ENCODE results near the gene METTL2B. TPM values are rescaled to one million over a fixed set of nuclear protein-coding genes. Genes with fewer than 3 reads are reported as not detected.
"Not testable (repeated sequence)": the region's sequence is repeated elsewhere in the genome, so short reads cannot be mapped to it uniquely, and the experiment has no call there.

METTL2B gene
- total RNA-seq, 2 experiments from 2014 or later = 24.7 to 27.3 TPM

DNA sequence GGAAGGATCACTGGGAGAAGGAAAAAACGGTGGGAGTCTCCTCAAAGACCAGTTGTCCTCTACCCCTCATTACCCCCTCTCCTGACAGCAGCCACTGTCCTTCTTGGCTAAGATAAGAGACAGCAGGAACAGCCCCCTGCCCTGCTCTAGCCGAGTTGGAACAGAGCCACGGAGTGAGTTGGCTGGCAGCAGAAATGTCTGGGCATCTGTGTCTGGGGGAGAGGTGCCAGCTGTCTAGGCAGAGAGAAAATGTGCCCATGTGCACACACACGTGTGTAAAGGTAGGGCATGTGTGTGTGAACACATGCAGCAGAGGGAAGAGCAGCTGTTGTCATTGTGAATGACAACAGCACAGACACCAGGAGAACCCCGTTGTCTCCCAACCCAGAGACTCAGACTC is 30.2 kb upstream of the METTL2B start:
- ChIA-PET CTCF (interaction anchor here (0.9 to 1.5 kb wide), 3 partner anchors 9 to 17 kb away, joined by 3 to 6 read pairs (median 5); partner anchors contain the start of gene HILPDA), POLR2A (interaction anchor here (0.6 kb wide), 1 partner anchor 558 kb away, joined by 5 read pairs; no protein-coding TSS in a partner anchor)
- Mint-ChIP-seq H3K27ac (no peak overlapping the region), H3K9me3 (no peaks in the 10 kb centered on the region), H3K36me3 (ENCODE audit: low read depth) (peaks cover 3% of the 10 kb centered on the region), H3K27me3 (peaks cover under 1% of the 10 kb centered on the region), H3K4me1 (peaks cover 8% of the 10 kb centered on the region), H3K4me3 (no peak overlapping the region)
- DNase-seq = no peak

DNA sequence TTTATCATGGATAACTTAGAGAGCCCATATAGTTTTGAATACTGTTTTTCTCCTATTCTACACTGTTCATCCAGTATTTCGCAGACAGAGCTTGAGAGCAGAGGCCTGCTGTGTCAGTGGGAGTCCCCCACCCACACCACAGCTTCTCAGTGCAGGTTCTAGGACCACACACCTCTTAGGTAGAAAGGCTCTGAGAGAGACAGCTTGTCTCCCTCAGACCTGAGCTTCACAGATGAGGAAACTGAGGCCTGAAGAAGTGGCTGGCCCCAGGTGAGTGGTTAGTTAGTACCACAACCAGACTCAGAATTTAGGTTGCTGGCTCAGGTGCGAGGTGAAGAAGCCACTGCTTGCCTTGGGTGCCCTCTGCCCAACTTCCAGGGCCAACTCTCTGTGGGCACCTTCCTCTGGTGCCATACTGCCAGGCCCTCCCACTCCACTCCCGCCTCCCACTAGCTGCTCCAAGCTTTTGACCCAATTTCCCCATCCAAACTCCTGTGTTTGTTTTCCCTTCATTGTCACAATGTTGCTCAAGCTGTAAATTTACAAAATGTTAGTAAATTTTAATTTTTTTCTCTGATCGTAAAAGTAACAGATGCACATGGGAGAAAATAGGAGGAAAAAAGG is 28.5 kb upstream of the METTL2B start:
- H3K4me3 Mint-ChIP-seq = no peak overlapping the region
- no peak for DNase-seq
- H3K4me1 Mint-ChIP-seq = peaks cover 17% of the 10 kb centered on the region
- H3K27ac Mint-ChIP-seq = peak overlapping the region; percentile 19
- ChIA-PET CTCF (interaction anchor here (0.9 to 3.0 kb wide), 5 partner anchors 11 to 360 kb away, joined by 3 to 20 read pairs (median 3); no protein-coding TSS in a partner anchor), POLR2A (no interaction called here)
- peaks cover 3% of the 10 kb centered on the region for H3K36me3 Mint-ChIP-seq (ENCODE audit: low read depth)
- peaks cover 10% of the 10 kb centered on the region for H3K27me3 Mint-ChIP-seq
- H3K9me3 Mint-ChIP-seq = no peaks in the 10 kb centered on the region

DNA sequence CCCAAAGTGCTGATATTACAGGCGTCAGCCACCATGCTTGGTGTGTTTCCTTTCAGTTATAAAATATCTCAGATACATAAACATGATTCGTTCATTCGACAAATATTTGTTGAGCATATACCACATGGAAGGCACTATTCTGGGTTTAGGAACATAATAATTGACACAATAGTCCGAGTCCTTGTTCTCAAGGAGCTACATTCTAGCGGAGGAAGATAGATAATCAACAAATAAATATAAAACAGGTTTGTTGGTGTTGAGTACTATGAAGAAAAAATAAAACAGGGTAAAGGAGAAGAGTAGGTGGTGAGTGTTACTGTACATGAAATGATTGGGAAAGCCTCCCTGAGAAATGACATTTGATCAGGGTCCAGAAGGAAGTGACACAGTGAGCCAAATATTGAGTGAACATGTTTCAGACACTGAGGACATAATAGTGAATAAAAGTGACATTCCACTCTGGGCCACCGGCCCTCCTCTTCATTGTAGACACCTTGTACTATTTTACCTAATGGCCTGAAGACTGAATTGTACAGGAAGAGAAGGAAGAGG is 27.7 kb upstream of the METTL2B start:
- CTCF ChIA-PET = interaction anchor here (0.9 to 3.0 kb wide), 4 partner anchors 11 to 359 kb away, joined by 3 to 20 read pairs (median 3); no protein-coding TSS in a partner anchor
- Mint-ChIP-seq H3K27ac (no peak overlapping the region), H3K4me1 (peaks cover 17% of the 10 kb centered on the region)

DNA sequence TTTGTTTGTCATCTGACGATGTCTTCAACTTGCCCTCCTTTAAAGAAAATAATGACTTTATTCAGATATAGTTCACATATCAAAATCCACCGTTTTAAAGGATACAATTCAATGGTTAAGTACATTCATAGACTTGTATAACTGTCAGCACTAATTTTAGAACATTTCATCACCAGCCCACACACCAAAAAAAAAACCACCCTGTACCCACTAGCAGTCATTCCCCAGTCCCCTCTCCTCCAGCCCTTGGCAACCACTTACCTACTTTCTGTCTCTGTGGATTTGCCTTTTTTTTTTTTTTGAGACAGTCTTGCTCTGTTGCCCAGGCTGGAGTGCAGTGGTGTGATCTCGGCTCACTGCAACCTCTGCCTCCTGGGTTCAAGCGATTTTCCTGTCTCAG is 26.1 kb upstream of the METTL2B start:
- H3K4me3 Mint-ChIP-seq = no peak overlapping the region
- H3K4me1 Mint-ChIP-seq = peaks cover 18% of the 10 kb centered on the region
- no peak for DNase-seq
- peaks cover 3% of the 10 kb centered on the region for H3K36me3 Mint-ChIP-seq (ENCODE audit: low read depth)
- ChIA-PET POLR2A (no interaction called here), CTCF (interaction anchor here (3.0 kb wide), 1 partner anchor 24 kb away, joined by 20 read pairs; no protein-coding TSS in a partner anchor)
- no peaks in the 10 kb centered on the region for H3K9me3 Mint-ChIP-seq
- H3K27me3 Mint-ChIP-seq = peaks cover 10% of the 10 kb centered on the region
- H3K27ac Mint-ChIP-seq = no peak overlapping the region

More for the DNA sequence above, 27.7 kb upstream of the METTL2B start:
- POLR2A ChIA-PET = no interaction called here
- H3K27me3 Mint-ChIP-seq = peaks cover 10% of the 10 kb centered on the region
- H3K4me3 Mint-ChIP-seq = no peak overlapping the region
- no peaks in the 10 kb centered on the region for H3K9me3 Mint-ChIP-seq
- peaks cover 3% of the 10 kb centered on the region for H3K36me3 Mint-ChIP-seq (ENCODE audit: low read depth)
- no peak for DNase-seq

DNA sequence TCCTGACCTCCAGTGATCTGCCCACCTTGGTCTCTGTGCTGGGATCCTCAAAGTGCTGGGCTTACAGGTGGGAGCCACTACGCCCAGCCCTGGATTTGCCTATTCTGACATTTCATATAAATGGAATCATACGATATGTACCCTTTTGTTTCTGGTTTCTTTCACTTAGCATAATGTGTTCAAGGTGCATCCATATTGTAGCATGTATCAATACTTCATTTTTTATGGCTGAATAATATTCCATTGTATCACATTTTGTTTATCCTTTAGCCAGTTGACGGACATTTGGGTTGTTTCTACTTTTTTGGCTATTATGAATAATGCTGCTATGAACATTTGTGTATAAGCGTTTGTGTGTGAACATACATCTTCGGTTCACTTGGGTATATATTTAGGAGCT is 25.6 kb upstream of the METTL2B start:
- H3K4me1 Mint-ChIP-seq = peaks cover 20% of the 10 kb centered on the region
- DNase-seq = no peak
- no peaks in the 10 kb centered on the region for H3K9me3 Mint-ChIP-seq
- no peak overlapping the region for H3K27ac Mint-ChIP-seq
- no peak overlapping the region for H3K4me3 Mint-ChIP-seq
- H3K36me3 Mint-ChIP-seq (ENCODE audit: low read depth) = peaks cover 3% of the 10 kb centered on the region
- CTCF ChIA-PET = no interaction called here
- H3K27me3 Mint-ChIP-seq = peaks cover 10% of the 10 kb centered on the region
- POLR2A ChIA-PET = no interaction called here

DNA sequence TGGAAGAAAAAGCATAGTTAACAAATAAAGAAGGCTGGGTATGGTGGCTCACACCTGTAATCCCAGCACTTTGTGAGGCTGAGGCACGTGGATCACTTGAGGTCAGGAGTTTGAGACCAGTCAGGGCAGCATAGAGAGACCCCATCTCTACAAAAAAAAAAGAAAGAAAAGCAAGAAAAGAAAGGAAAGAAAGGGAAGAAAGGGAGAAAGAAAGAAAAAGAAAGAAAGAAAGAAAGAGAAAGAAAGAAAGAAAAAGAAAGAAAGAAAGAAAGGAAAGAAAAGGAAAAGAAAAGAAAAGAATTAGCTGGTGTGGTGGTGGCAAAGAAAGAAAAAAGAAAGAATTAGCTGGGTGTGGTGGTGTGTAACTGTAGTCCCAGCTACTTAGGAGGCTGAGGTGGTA is 24.0 kb upstream of the METTL2B start:
- Mint-ChIP-seq H3K4me3 (no peak overlapping the region), H3K9me3 (no peaks in the 10 kb centered on the region), H3K36me3 (ENCODE audit: low read depth) (peaks cover 3% of the 10 kb centered on the region), H3K4me1 (peaks cover 33% of the 10 kb centered on the region), H3K27ac (no peak overlapping the region), H3K27me3 (peaks cover 10% of the 10 kb centered on the region)
- POLR2A ChIA-PET = interaction anchor here (0.8 kb wide), 1 partner anchor 287 kb away, joined by 3 read pairs; no protein-coding TSS in a partner anchor
- no peak for DNase-seq
- CTCF ChIA-PET = interaction anchor here (0.7 to 4.8 kb wide), 6 partner anchors 9 to 35 kb away, joined by 3 to 46 read pairs (median 4); no protein-coding TSS in a partner anchor

DNA sequence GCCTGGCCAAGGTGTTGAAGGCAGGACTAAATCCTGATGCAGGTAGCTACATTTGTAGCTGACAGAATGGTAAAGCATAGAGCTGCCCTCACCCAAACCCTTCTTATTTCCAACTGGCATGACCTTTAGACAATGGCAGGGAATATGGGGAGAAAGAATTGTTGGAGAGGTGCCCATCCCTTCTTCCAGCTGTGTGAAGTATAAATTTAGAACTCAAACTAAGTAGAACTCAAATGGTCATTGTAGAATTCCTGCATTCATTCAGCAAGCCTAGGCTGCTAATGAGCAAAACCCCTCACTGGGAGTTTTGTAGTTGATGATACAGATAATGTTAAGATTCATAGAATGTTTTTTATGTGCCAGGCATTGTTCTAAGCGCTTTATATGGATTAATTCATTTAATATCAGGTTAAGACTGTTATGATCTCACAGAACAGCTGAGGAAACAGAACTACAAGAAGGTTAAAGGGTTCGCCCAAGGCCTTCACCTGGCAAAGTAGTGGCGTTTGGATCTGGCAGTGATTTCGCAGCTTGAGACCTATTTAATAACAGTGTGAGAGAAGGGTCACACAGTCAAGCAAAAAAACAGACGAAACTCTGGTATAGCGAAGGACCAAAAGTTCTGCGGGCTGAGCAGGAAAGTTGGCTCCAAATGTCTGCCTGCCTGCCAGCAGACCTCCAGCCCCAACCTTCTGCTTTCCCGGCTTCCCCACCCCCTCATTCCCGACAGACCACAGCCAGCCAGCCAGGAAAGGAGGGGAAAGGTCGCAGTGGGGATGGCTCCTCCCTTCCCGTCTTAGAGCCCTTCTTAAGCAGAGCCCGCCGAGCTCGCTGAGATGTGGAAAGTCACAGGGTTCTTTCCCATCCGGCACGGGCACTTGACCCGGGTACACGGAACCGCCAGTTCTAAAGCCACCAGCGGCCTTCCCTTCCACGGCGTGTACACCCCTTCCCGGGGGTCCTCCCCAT is 22.4 kb upstream of the METTL2B start:
- ChIA-PET POLR2A (no interaction called here), CTCF (interaction anchor here (1.2 to 4.8 kb wide), 8 partner anchors 7 to 92 kb away, joined by 3 to 46 read pairs (median 4); partner anchors contain the start of gene IMPDH1)
- H3K4me3 Mint-ChIP-seq = no peak overlapping the region
- H3K4me1 Mint-ChIP-seq = peaks cover 47% of the 10 kb centered on the region
- no peak overlapping the region for H3K27ac Mint-ChIP-seq
- H3K27me3 Mint-ChIP-seq = peaks cover 10% of the 10 kb centered on the region
- peaks cover 6% of the 10 kb centered on the region for H3K36me3 Mint-ChIP-seq (ENCODE audit: low read depth)
- DNase-seq = no peak
- no peaks in the 10 kb centered on the region for H3K9me3 Mint-ChIP-seq

DNA sequence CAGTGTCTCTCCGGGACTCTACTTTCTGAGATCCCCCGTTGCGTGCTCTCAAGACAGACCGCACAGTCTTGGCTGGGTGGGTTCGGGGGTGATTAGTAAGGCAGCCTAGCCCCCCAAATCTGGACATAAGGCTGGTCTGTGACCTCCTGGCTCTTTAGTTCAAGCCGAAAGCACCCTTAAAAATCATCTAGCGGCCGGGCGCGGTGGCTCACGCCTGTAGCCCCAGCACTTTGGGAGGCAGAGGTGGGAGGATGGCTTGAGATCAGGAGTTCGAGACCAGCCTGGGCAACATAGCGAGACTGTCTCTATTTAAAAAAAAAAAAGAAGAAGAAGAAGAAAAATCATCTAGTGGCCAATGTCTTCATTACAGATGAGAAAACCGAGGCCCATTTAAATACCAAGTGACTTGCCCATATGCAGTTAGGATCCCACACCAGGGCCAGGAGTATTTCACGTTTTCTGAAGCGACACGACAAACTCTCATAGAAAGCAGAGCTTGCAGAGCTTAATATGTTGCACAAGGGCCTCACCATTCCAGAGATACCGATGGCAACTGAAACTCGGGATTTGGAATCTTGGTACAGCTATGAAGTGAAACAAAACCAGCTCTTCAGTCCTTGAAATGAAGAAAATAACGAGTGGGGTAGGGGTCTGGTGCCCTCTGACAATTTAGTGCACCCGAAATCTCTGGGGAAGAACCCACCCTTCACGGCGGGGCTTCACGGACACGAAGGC is 21.6 kb upstream of the METTL2B start:
- Mint-ChIP-seq H3K9me3 (no peaks in the 10 kb centered on the region), H3K27me3 (peaks cover 10% of the 10 kb centered on the region), H3K36me3 (ENCODE audit: low read depth) (peaks cover 6% of the 10 kb centered on the region), H3K27ac (peak overlapping the region; percentile 93), H3K4me1 (peaks cover 55% of the 10 kb centered on the region), H3K4me3 (peak overlapping the region; percentile 91)
- ChIA-PET POLR2A (interaction anchor here (0.7 to 0.8 kb wide), 2 partner anchors 15 to 26 kb away, joined by 3 to 4 read pairs; no protein-coding TSS in a partner anchor), CTCF (interaction anchor here (0.7 to 4.8 kb wide), 14 partner anchors 9 to 74 kb away, joined by 3 to 46 read pairs (median 4); partner anchors contain the start of gene METTL2B)
- no peak for DNase-seq

DNA sequence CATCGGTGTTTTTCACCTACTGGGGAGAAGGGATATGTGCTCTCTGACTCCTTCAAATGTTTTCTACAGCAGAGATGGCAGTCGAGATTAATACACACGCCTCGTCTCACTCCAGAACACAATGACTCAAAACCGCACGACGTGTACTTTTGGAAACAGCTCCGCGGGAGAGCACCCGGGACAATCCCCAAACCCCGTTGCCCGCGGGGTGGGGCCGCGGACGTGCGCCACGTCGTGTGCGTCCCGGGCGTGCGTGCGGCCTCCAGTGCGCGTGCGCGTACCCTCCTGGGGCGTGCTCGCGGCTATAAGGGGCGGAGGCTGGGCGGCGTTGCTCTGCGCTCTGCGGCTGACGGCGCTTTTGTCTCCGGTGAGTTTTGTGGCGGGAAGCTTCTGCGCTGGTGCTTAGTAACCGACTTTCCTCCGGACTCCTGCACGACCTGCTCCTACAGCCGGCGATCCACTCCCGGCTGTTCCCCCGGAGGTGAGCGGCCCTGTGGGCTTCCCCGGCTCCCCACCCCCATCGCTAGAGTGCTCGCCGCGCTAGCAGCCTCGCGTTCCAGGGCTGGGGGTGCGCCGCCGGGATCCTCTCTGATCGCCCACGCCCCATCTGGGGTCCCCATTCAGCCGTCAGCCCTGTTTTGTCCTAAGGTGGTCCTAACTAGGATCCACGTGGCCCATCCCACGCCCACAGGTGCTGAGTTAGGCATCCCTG is 20.8 kb upstream of the METTL2B start, which contains the start of gene HILPDA:
Gene HILPDA, plus strand, starts transcription at position 336 of the 712 bp plus-strand sequence. CDS start 1,391 bp downstream, outside the sequence.
- Mint-ChIP-seq H3K36me3 (ENCODE audit: low read depth) (peaks cover 4% of the 10 kb centered on the region), H3K27ac (peak within 1 kb of the TSS; percentile 93), H3K4me1 (peaks cover 56% of the 10 kb centered on the region), H3K9me3 (no peaks in the 10 kb centered on the region), H3K27me3 (peaks cover 10% of the 10 kb centered on the region), H3K4me3 (peak within 1 kb of the TSS; percentile 91)
- CTCF ChIA-PET = interaction anchor here (0.6 to 4.8 kb wide), 14 partner anchors 10 to 74 kb away, joined by 3 to 46 read pairs (median 3); partner anchors contain the start of gene METTL2B
- peak; percentile 93 for DNase-seq
- POLR2A ChIA-PET = interaction anchor here (0.7 to 0.8 kb wide), 2 partner anchors 14 to 27 kb away, joined by 3 to 4 read pairs; no protein-coding TSS in a partner anchor

DNA sequence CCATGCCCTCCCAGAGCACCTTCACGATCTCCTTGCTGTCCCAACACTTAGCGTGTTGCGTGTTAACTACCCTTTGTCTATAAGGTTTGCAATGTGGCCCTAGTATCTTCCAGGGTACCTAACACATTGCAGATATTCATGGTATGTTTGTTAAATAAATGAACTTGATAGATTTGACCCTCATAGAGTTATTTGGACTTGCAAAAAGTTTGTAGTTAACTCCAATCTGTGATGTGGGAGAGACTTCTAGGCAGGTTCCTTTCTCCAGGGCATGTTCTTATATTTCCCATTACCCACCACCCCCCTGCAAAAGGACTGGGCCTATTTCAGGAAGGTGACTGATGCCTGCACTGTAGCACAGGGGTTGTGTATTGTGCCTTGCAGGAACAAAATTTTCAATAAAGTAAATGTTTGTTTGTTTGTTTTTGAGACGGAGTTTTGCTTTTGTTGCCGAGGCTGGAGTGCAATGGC is 20.3 kb upstream of the METTL2B start:
- Mint-ChIP-seq H3K4me3 (peak overlapping the region; percentile 91), H3K36me3 (ENCODE audit: low read depth) (peaks cover 4% of the 10 kb centered on the region), H3K4me1 (peaks cover 56% of the 10 kb centered on the region), H3K27ac (peak overlapping the region; percentile 93), H3K27me3 (peaks cover 10% of the 10 kb centered on the region), H3K9me3 (no peaks in the 10 kb centered on the region)
- ChIA-PET CTCF (interaction anchor here (1.2 to 4.8 kb wide), 3 partner anchors 15 to 73 kb away, joined by 3 to 46 read pairs (median 6); no protein-coding TSS in a partner anchor), POLR2A (no interaction called here)
- DNase-seq = no peak

DNA sequence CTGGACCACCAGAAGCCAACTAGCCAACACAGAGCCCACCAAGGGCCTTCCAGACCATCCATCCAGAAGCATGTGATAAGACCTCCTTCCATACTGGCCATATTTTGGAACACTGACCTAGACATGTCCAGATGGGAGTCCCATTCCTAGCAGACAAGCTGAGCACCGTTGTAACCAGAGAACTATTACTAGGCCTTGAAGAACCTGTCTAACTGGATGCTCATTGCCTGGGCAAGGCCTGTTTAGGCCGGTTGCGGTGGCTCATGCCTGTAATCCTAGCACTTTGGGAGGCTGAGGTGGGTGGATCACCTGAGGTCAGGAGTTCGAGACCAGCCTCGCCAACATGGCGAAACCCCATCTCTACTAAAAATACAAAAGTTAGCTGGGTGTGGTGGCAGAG is 19.2 kb upstream of the METTL2B start:
- H3K27me3 Mint-ChIP-seq; H3K9me3 Mint-ChIP-seq; DNase-seq; H3K27ac Mint-ChIP-seq; POLR2A ChIA-PET; H3K36me3 Mint-ChIP-seq (ENCODE audit: low read depth): not testable (repeated sequence)
- CTCF ChIA-PET = interaction anchor here (0.6 to 1.6 kb wide), 4 partner anchors 14 to 41 kb away, joined by 3 to 6 read pairs (median 4); no protein-coding TSS in a partner anchor
- Mint-ChIP-seq H3K4me3 (peak overlapping the region; percentile 91), H3K4me1 (peaks cover 51% of the 10 kb centered on the region)

All from activated CD4-positive, alpha-beta T cell treated with anti-CD3 and anti-CD28 coated beads, Interleukin-2, amount 10 ng/mL, durations not matched to agents 7 days and 5 days (primary cell).